HG03571 (cell line): ENCODE results near the gene DUSP11.
"Not testable (repeated sequence)": the region's sequence is repeated elsewhere in the genome, so short reads cannot be mapped to it uniquely, and the experiment has no call there.

ENCODE experiments used
- ATAC-seq: cut with Tn5 transposase; IDR thresholded peaks from one replicate; pipeline ENCODE4 v1.9.1; 2021; ENCODE audit not compliant: unreplicated experiment

The DUSP11 gene

GRCh38 chr2:73779467-73780236, at the start of gene DUSP11:
DUSP11 (minus strand) TSS chr2:73780103; CDS start chr2:73779974, 129 bp downstream.
- peak; percentile 99 for ATAC-seq

GRCh38 chr2:73828818-73829570, 49.1 kb upstream of the DUSP11 start, which contains the start of gene STAMBP:
STAMBP (plus strand) TSS chr2:73828961; CDS start chr2:73830857, 1,896 bp downstream.
- peak; percentile 80 for ATAC-seq

GRCh38 chr2:73828389-73828817, 48.5 kb upstream of the DUSP11 start:
- no peak for ATAC-seq

- ATAC-seq = no peak
Observed at GRCh38 chr2:73827660-73828388, 47.9 kb upstream of the DUSP11 start.

- ATAC-seq = no peak
Observed at GRCh38 chr2:73827018-73827417, 47.1 kb upstream of the DUSP11 start.

GRCh38 chr2:73825408-73825807, 45.5 kb upstream of the DUSP11 start:
- no peak for ATAC-seq

- no peak for ATAC-seq
Observed at GRCh38 chr2:73823916-73824523, 44.1 kb upstream of the DUSP11 start.

- ATAC-seq = no peak
Observed at GRCh38 chr2:73823416-73823815, 43.5 kb upstream of the DUSP11 start.

GRCh38 chr2:73822991-73823390, 43.1 kb upstream of the DUSP11 start:
- ATAC-seq = no peak

GRCh38 chr2:73822276-73822675, 42.4 kb upstream of the DUSP11 start:
- peak; percentile 65 for ATAC-seq

- ATAC-seq = no peak
Observed at GRCh38 chr2:73821669-73822068, 41.8 kb upstream of the DUSP11 start.

GRCh38 chr2:73821227-73821626, 41.3 kb upstream of the DUSP11 start:
- peak; percentile 56 for ATAC-seq

- no peak for ATAC-seq
Observed at GRCh38 chr2:73818296-73818695, 38.4 kb upstream of the DUSP11 start.

GRCh38 chr2:73812635-73813034, 32.7 kb upstream of the DUSP11 start:
- no peak for ATAC-seq

- no peak for ATAC-seq
Observed at GRCh38 chr2:73811878-73812277, 32.0 kb upstream of the DUSP11 start.

GRCh38 chr2:73783883-73784282, 4.0 kb upstream of the DUSP11 start, which contains the start of gene C2orf78:
C2orf78 (plus strand) TSS chr2:73784183; CDS start chr2:73784310, 127 bp downstream.
- ATAC-seq = not testable (repeated sequence)

GRCh38 chr2:73783402-73783801, 3.5 kb upstream of the DUSP11 start:
- not testable (repeated sequence) for ATAC-seq

GRCh38 chr2:73780237-73780582, 307 bp upstream of the DUSP11 start:
- no peak for ATAC-seq

GRCh38 chr2:73778867-73779466, 936 bp downstream of the DUSP11 start:
- not testable (repeated sequence) for ATAC-seq

GRCh38 chr2:73776869-73777519, 2.9 kb downstream of the DUSP11 start:
- no peak for ATAC-seq
